ENCODE measurements around the gene POLD2. TPM values are rescaled to one million over a fixed set of nuclear protein-coding genes. Genes with fewer than 3 reads are reported as not detected.

The POLD2 gene
- total and polyA plus RNA-seq, 2 of the 8 experiments (the other 6 are each of a cell fraction or from before 2014, with no cell fraction given): 148 to 214 TPM

- DNase-seq (ENCODE audit: low read depth in 1 of 2, low spot score in 2 of 2) (no peak), FAIRE-seq (no peak)
- H3K9me3 ChIP-seq (ENCODE audit: insufficient read depth in 2 of 2, low read depth in 1 of 2, low read length in 1 of 2): no peaks in the 10 kb centered on the region
- no peak overlapping the region for H2AFZ ChIP-seq (ENCODE audit: low read length)
- H2BK20ac ChIP-seq (ENCODE audit: low read length): no peak overlapping the region
- no peak overlapping the region for H3K56ac ChIP-seq (replicated peaks; ENCODE audit: insufficient read length, low read depth, low read length)
- no peak overlapping the region for H4K91ac ChIP-seq (replicated peaks; ENCODE audit: insufficient read length, low read length)
- no peak overlapping the region for H3K23ac ChIP-seq (ENCODE audit: insufficient read length)
- no peak overlapping the region for H2BK5ac ChIP-seq (ENCODE audit: low read depth, low read length)
- WGBS, 2 experiments (ENCODE audit: extremely low coverage in 1 of 2, insufficient coverage in 1 of 2, insufficient read length in 1 of 2, insufficient replicate concordance in 2 of 2, low coverage in 1 of 2, low lambda C conversion rate in 2 of 2, missing lambda C conversion rate in 1 of 2): 88% methylated on average over 35 of the region's 41 CpGs; no CpG with 5 or more reads in 1 of the 2 experiments
- POLR2A ChIA-PET (ENCODE audit: partially characterized antibody): interaction anchor here (0.8 to 3.4 kb wide), 9 partner anchors 8 to 48 kb away, joined by 3 to 50 read pairs (median 3); partner anchors contain the start of gene POLD2
- CTCF ChIA-PET (ENCODE audit: partially characterized antibody): interaction anchor here (0.7 to 2.6 kb wide), 7 partner anchors 10 to 107 kb away, joined by 3 to 10 read pairs (median 3); partner anchors contain the start of gene PGAM2
- no peak overlapping the region for H2BK12ac ChIP-seq (ENCODE audit: low read depth, low read length)
- no peak overlapping the region for H3K4ac ChIP-seq (replicated peaks; ENCODE audit: insufficient read length, low read depth, low read length)
- H3K9ac ChIP-seq (replicated peaks in 1 of 4; ENCODE audit: extremely low read depth in 1 of 4, low read depth in 3 of 4, low read length in 3 of 4): no peak overlapping the region
- H2BK120ac ChIP-seq (replicated peaks; ENCODE audit: low read depth, low read length): no peak overlapping the region
- H3K79me1 ChIP-seq (ENCODE audit: low read depth, low read length): no peaks in the 10 kb centered on the region
- peaks cover 0 to 2% (median 0%) of the 10 kb centered on the region in 4 experiments; a peak in 1 of 7 replicates for H3K4me1 ChIP-seq (replicated peaks in 1 of 4; ENCODE audit: control insufficient read depth in 3 of 4, insufficient read depth in 4 of 4, low read length in 3 of 4)
- no peak overlapping the region for H3K4me3 ChIP-seq (ENCODE audit: extremely low read depth in 1 of 4, insufficient read depth in 2 of 4, low read depth in 3 of 4, low read length in 4 of 4)
- H3K79me2 ChIP-seq (ENCODE audit: control insufficient read depth in 1 of 2, insufficient read depth in 2 of 2, low read length in 2 of 2): no peaks in the 10 kb centered on the region
- no peak overlapping the region for H3K14ac ChIP-seq (ENCODE audit: insufficient read length)
- no peak overlapping the region for H4K5ac ChIP-seq (ENCODE audit: insufficient read length, low read depth, low read length)
- H3K18ac ChIP-seq (ENCODE audit: extremely low read depth, low read length): no peak overlapping the region
- no peaks in the 10 kb centered on the region for H3K23me2 ChIP-seq (ENCODE audit: low read depth, low read length)
- peaks cover 9 to 33% (median 19%) of the 10 kb centered on the region in 4 experiments; a peak in 7 of 8 replicates for H3K36me3 ChIP-seq (ENCODE audit: control insufficient read depth in 2 of 4, insufficient read depth in 4 of 4, low read length in 3 of 4)
- H4K20me1 ChIP-seq (replicated peaks in 1 of 2; ENCODE audit: control insufficient read depth in 1 of 2, insufficient read depth in 2 of 2, low read length in 2 of 2): peaks cover 0 to 11% of the 10 kb centered on the region in 2 experiments
- H2BK15ac ChIP-seq (ENCODE audit: low read length): no peak overlapping the region
- H3K27ac ChIP-seq (ENCODE audit: low read depth, low read length): no peak overlapping the region
- H3K27me3 ChIP-seq (replicated peaks in 1 of 4; ENCODE audit: control insufficient read depth in 3 of 4, extremely low read depth in 1 of 4, insufficient read depth in 3 of 4, low read length in 3 of 4): no peaks in the 10 kb centered on the region
- H3K4me2 ChIP-seq (ENCODE audit: insufficient read depth in 1 of 2, low read depth in 2 of 2, low read length in 2 of 2): no peak overlapping the region
- no peak overlapping the region; the same call in 1 of the 2 replicates for H4K8ac ChIP-seq (ENCODE audit: extremely low read depth, insufficient read depth, low read length)
- no peak overlapping the region for H2AK5ac ChIP-seq (ENCODE audit: low read depth, low read length)
- TF ChIP-seq GABPA (IDR thresholded peaks at IDR 0.05; ENCODE audit: borderline replicate concordance, insufficient read depth, low read length) (no peak), CEBPB (IDR thresholded peaks at IDR 0.05; ENCODE audit: low read depth, low read length) (no peak)
These were observed 10.9 kb downstream of the POLD2 start for GRCh38 chr7:44112231-44112996.

Data from H1 (cell line).